Esophagus muscularis mucosa (tissue), 4 donors: ENCODE results near the gene FOXD1. TPM values are rescaled to one million over a fixed set of nuclear protein-coding genes. Genes with fewer than 3 reads are reported as not detected.

Source experiments
- DNase-seq: peaks from one replicate; pipeline ENCODE4 v3.0.0-alpha.2; 2017; ENCODE audit errors: extremely low spot score
- H3K27ac ChIP-seq, 4 donors: fragments of 200-600 bp; sonication (generic); replicated peaks in 1 of 4; 1 replicate in 3 of 4; 2 replicates in 1 of 4; pipeline ENCODE4 v1.5.1; 2016 to 2019; ENCODE audit warnings: mild to moderate bottlenecking in 1 of 4
- H3K27me3 ChIP-seq, 4 donors: fragments of 200-600 bp; sonication (generic); one replicate each; pipeline versions ENCODE4 v1.5.1 to v1.6.0; 2016 to 2019
- H3K36me3 ChIP-seq, 4 donors: fragments of 200-600 bp; sonication (generic); one replicate each; pipeline ENCODE4 v1.5.1; 2016 to 2019
- H3K4me1 ChIP-seq, 4 donors: fragments of 200-600 bp; sonication (generic); one replicate each; pipeline ENCODE4 v1.5.1; 2016 to 2019
- H3K4me3 ChIP-seq, 4 donors: fragments of 200-600 bp; sonication (generic); 1 replicate in 2 of 4; 2 replicates in 2 of 4; pipeline ENCODE4 v1.5.1; 2016 to 2019; ENCODE audit warnings: mild to moderate bottlenecking in 4 of 4, moderate library complexity in 1 of 4
- H3K9me3 ChIP-seq, 4 donors: fragments of 200-600 bp; sonication (generic); 1 replicate in 3 of 4; 2 replicates in 1 of 4; pipeline ENCODE4 v1.5.1; 2016 to 2019
- CTCF ChIP-seq, 3 experiments: fragments of 200-600 bp in 2 of 3; fragments of 450-650 bp in 1 of 3; sonication (generic) in 2 of 3; IDR thresholded peaks; one replicate each; pipeline ENCODE4 v1.5.1; 2017 to 2019; ENCODE audit warnings: antibody characterized with exemption in 3 of 3, mild to moderate bottlenecking in 2 of 3, moderate library complexity in 1 of 3
- EP300 ChIP-seq: sonication (generic); formaldehyde crosslinking; IDR thresholded peaks from one replicate; pipeline ENCODE4 v1.6.1; 2017; ENCODE audit warnings: antibody characterized with exemption
- POLR2A ChIP-seq: fragments of 450-650 bp; IDR thresholded peaks from one replicate; pipeline ENCODE4 v1.6.1; 2017; ENCODE audit warnings: antibody characterized with exemption, moderate library complexity, mild to moderate bottlenecking, low read depth
- POLR2AphosphoS5 ChIP-seq, 2 donors: sonication (generic); formaldehyde crosslinking; IDR thresholded peaks; one replicate each; pipeline ENCODE4 v1.6.1; 2017; ENCODE audit warnings: antibody characterized with exemption in 2 of 2
- WGBS: methylation state at CpG from one replicate; pipeline ENCODE4 v1.1.5; 2018; 5-methylcytosine and 5-hydroxymethylcytosine counted together
- intact Hi-C: fragments of 100-400 bp; cut with DNase I; formaldehyde crosslinking; loops from one replicate; pipeline ENCODE4 v1.15.1; 2023
- total RNA-seq, 4 donors: library from RNA; depleted of rRNA; stranded (reverse); fragments of >200 nt; gene quantifications; one replicate each; pipeline versions ENCODE4 v1.1.0 to v1.2.1, GENCODE V29; 2016

The FOXD1 gene
- total RNA-seq, 4 donors from 2014 or later = 5.0 to 23.4 (median 13.6) TPM

GRCh38 chr5:73420666-73421065 is 27.9 kb downstream of the FOXD1 start:
- 89% methylated on average over 3 of the region's 3 CpGs for WGBS
- H3K4me1 ChIP-seq = peaks cover 13 to 54% (median 38%) of the 10 kb centered on the region in 4 donors
- H3K27me3 ChIP-seq = peaks cover 0 to 44% (median 2%) of the 10 kb centered on the region in 4 donors

GRCh38 chr5:73419465-73420390 is 28.8 kb downstream of the FOXD1 start:
- no peaks in the 10 kb centered on the region for H3K9me3 ChIP-seq
- peak overlapping the region; percentile 45 to 60 (median 50) for H3K4me3 ChIP-seq
- no peaks in the 10 kb centered on the region for H3K36me3 ChIP-seq
- WGBS = 9% methylated on average over 42 of the region's 79 CpGs
- no peak for DNase-seq
- peaks cover 13 to 53% (median 38%) of the 10 kb centered on the region in 4 donors for H3K4me1 ChIP-seq
- TF ChIP-seq POLR2A = no peak
- no peak for TF ChIP-seq CTCF (IDR thresholded peaks at IDR 0.05)
- TF ChIP-seq POLR2AphosphoS5 (IDR thresholded peaks at IDR 0.05) = no peak
- no peak for TF ChIP-seq EP300
- H3K27ac ChIP-seq = peak overlapping the region; percentile 25 to 80 (median 73)
- intact Hi-C loops = no loop called here
- H3K27me3 ChIP-seq = peaks cover 0 to 44% (median 2%) of the 10 kb centered on the region in 4 donors

More at GRCh38 chr5:73420666-73421065, 27.9 kb downstream of the FOXD1 start:
- Histone ChIP-seq H3K27ac (no peak overlapping the region), H3K36me3 (no peaks in the 10 kb centered on the region), H3K4me3 (no peak overlapping the region), H3K9me3 (no peaks in the 10 kb centered on the region)
- TF ChIP-seq CTCF (IDR thresholded peaks at IDR 0.05) (no peak), POLR2A (no peak), EP300 (no peak), POLR2AphosphoS5 (IDR thresholded peaks at IDR 0.05) (no peak)
- no peak for DNase-seq
- intact Hi-C loops = no loop called here

- no peak for DNase-seq
- Histone ChIP-seq H3K27me3 (peaks cover 0 to 44% (median 2%) of the 10 kb centered on the region in 4 donors), H3K27ac (peak overlapping the region; percentile 25 to 80 (median 73)), H3K9me3 (no peaks in the 10 kb centered on the region), H3K4me1 (peaks cover 13 to 46% (median 35%) of the 10 kb centered on the region in 4 donors), H3K4me3 (peak overlapping the region; percentile 45 to 60 (median 50)), H3K36me3 (no peaks in the 10 kb centered on the region)
- no peak for TF ChIP-seq CTCF (IDR thresholded peaks at IDR 0.05)
- TF ChIP-seq EP300 = no peak
- no peak for TF ChIP-seq POLR2A
- TF ChIP-seq POLR2AphosphoS5 (IDR thresholded peaks at IDR 0.05) = no peak
- intact Hi-C loops = no loop called here
- WGBS = 26% methylated on average over 5 of the region's 6 CpGs
Measured at GRCh38 chr5:73419117-73419464, 29.5 kb downstream of the FOXD1 start.

- intact Hi-C loops = no loop called here
- 68% methylated on average over 5 of the region's 6 CpGs for WGBS
- no peak for TF ChIP-seq POLR2AphosphoS5 (IDR thresholded peaks at IDR 0.05)
- no peak for TF ChIP-seq CTCF (IDR thresholded peaks at IDR 0.05)
- TF ChIP-seq POLR2A = no peak
- TF ChIP-seq EP300 = no peak
- DNase-seq = no peak
- Histone ChIP-seq H3K4me3 (no peak overlapping the region), H3K9me3 (no peaks in the 10 kb centered on the region), H3K4me1 (peaks cover 13 to 43% (median 34%) of the 10 kb centered on the region in 4 donors), H3K36me3 (no peaks in the 10 kb centered on the region), H3K27me3 (peaks cover 0 to 44% (median 2%) of the 10 kb centered on the region in 4 donors), H3K27ac (peak overlapping the region in 3 of 4 donors; percentile 28 to 80 (median 65))
Measured at GRCh38 chr5:73418244-73418691, 30.3 kb downstream of the FOXD1 start.
